Esophagus squamous epithelium (tissue), 4 donors: ENCODE results near the gene TLR3.
"Not testable (repeated sequence)": the region's sequence is repeated elsewhere in the genome, so short reads cannot be mapped to it uniquely, and the experiment has no call there.

Source experiments
- CTCF ChIP-seq, 6 experiments: fragments of 450-650 bp in 4 of 6; fragments of 200-600 bp in 2 of 6; sonication (generic) in 2 of 6; IDR thresholded peaks; one replicate each; pipeline ENCODE4 v1.5.1; 2016 to 2019; ENCODE audit warnings: antibody characterized with exemption in 6 of 6, mild to moderate bottlenecking in 4 of 6, moderate library complexity in 4 of 6
- POLR2A ChIP-seq, 4 donors: fragments of 450-650 bp; IDR thresholded peaks; one replicate each; pipeline ENCODE4 v1.6.1; 2017; ENCODE audit warnings: antibody characterized with exemption in 4 of 4, mild to moderate bottlenecking in 4 of 4, moderate library complexity in 3 of 4

- not testable (repeated sequence) for TF ChIP-seq CTCF, POLR2A (IDR thresholded peaks at IDR 0.05)
Measured at GRCh38 chr4:186047501-186047900, 21.5 kb upstream of the TLR3 start.
